Measurements from ENCODE around the gene SRRD.

SRRD gene

DNA sequence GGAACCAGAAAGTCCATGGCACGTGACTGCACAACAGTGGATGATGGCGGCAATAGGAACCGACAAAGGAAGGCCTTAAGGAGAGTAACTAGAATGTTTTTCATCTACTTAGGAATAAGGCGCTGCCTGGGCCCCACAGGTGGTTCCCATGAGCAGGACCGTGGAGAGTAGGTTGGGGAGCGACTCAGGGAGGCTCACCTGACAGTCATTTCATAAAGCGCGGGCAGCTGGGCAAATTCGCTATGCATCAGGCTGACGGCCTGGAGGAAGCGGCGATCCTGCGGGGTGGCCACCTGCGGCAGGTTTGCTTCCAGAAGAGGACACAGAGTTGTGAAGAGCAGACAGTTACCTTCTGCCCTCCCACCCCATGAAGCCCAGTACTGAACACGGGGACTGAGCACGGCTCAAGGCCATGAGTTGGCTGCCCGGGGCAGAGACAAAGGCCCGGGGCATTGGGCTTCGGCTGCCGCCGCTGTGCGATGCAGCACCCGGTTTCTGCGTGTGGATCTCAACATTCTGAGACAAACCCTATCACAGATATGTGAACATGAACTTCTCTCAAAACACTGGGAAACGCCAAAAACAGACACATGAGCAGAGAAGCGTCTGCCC lies 25.9 kb upstream of the SRRD start:
- Histone ChIP-seq H3K36me3 (ENCODE audit: control insufficient read depth, insufficient read depth, low read length) (peaks cover 74% of the 10 kb centered on the region), H3K9me3 (ENCODE audit: control insufficient read depth, insufficient read depth, low read depth, low read length) (no peaks in the 10 kb centered on the region)

GRCh38 chr22:26460202-26460601 lies 23.5 kb upstream of the SRRD start:
- no peaks in the 10 kb centered on the region for H3K27me3 ChIP-seq (ENCODE audit: control insufficient read depth, insufficient read depth, low read length)
- H3K9me3 ChIP-seq (ENCODE audit: control insufficient read depth, insufficient read depth, low read depth, low read length): no peaks in the 10 kb centered on the region
- H3K4me1 ChIP-seq (ENCODE audit: control insufficient read depth, insufficient read depth, low read length): peaks cover 3% of the 10 kb centered on the region; the same call in 1 of the 2 replicates
- no peak overlapping the region for H3K4me3 ChIP-seq (ENCODE audit: low read depth, low read length)
- H3K36me3 ChIP-seq (ENCODE audit: control insufficient read depth, insufficient read depth, low read length): peaks cover 84% of the 10 kb centered on the region
- no peak overlapping the region for H3K27ac ChIP-seq (ENCODE audit: low read depth, low read length)
- H3K9ac ChIP-seq (ENCODE audit: low read length): no peak overlapping the region

More for the DNA sequence above, 25.9 kb upstream of the SRRD start:
- Histone ChIP-seq H3K9ac (ENCODE audit: low read length) (no peak overlapping the region), H3K27me3 (ENCODE audit: control insufficient read depth, insufficient read depth, low read length) (no peaks in the 10 kb centered on the region), H3K27ac (ENCODE audit: low read depth, low read length) (no peak overlapping the region), H3K4me1 (ENCODE audit: control insufficient read depth, insufficient read depth, low read length) (peaks cover 3% of the 10 kb centered on the region; the same call in 1 of the 2 replicates), H3K4me3 (ENCODE audit: low read depth, low read length) (no peak overlapping the region)

GRCh38 chr22:26461188-26461810 lies 22.4 kb upstream of the SRRD start:
- H3K4me1 ChIP-seq (ENCODE audit: control insufficient read depth, insufficient read depth, low read length): peaks cover 3% of the 10 kb centered on the region; the same call in 1 of the 2 replicates
- H3K4me3 ChIP-seq (ENCODE audit: low read depth, low read length): no peak overlapping the region
- H3K9me3 ChIP-seq (ENCODE audit: control insufficient read depth, insufficient read depth, low read depth, low read length): no peaks in the 10 kb centered on the region
- peaks cover 88% of the 10 kb centered on the region for H3K36me3 ChIP-seq (ENCODE audit: control insufficient read depth, insufficient read depth, low read length)
- no peak overlapping the region for H3K9ac ChIP-seq (ENCODE audit: low read length)
- no peak overlapping the region for H3K27ac ChIP-seq (ENCODE audit: low read depth, low read length)
- H3K27me3 ChIP-seq (ENCODE audit: control insufficient read depth, insufficient read depth, low read length): no peaks in the 10 kb centered on the region

- no peak overlapping the region for H3K27ac ChIP-seq (ENCODE audit: low read depth, low read length)
- peaks cover 88% of the 10 kb centered on the region for H3K36me3 ChIP-seq (ENCODE audit: control insufficient read depth, insufficient read depth, low read length)
These were observed 21.6 kb upstream of the SRRD start for GRCh38 chr22:26462051-26462450.

DNA sequence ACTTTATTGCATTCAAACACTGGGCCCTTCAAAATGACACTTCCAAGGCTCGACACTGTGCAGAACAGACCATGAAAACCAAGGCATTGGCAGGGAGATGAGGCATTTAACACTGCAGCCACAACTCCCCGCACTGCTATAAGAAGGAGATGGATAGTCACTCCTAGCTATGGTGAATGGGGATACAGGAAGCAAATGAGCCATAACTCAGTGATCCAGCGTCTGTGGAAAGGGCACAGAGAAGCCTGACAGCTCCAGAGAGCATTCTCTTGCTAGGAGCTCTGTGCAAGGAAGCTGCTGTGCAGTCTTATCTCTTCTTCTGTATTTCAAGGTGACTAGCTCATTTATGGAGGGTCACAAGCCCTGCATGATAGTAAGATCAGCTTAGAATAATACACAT lies 21.0 kb upstream of the SRRD start:
- Histone ChIP-seq H3K9ac (ENCODE audit: low read length) (no peak overlapping the region), H3K27me3 (ENCODE audit: control insufficient read depth, insufficient read depth, low read length) (no peaks in the 10 kb centered on the region), H3K36me3 (ENCODE audit: control insufficient read depth, insufficient read depth, low read length) (peaks cover 88% of the 10 kb centered on the region), H3K9me3 (ENCODE audit: control insufficient read depth, insufficient read depth, low read depth, low read length) (no peaks in the 10 kb centered on the region), H3K27ac (ENCODE audit: low read depth, low read length) (no peak overlapping the region), H3K4me1 (ENCODE audit: control insufficient read depth, insufficient read depth, low read length) (peaks cover 3% of the 10 kb centered on the region; the same call in 1 of the 2 replicates), H3K4me3 (ENCODE audit: low read depth, low read length) (no peak overlapping the region)

More at GRCh38 chr22:26462051-26462450, 21.6 kb upstream of the SRRD start:
- Histone ChIP-seq H3K4me1 (ENCODE audit: control insufficient read depth, insufficient read depth, low read length) (peaks cover 3% of the 10 kb centered on the region; the same call in 1 of the 2 replicates), H3K9me3 (ENCODE audit: control insufficient read depth, insufficient read depth, low read depth, low read length) (no peaks in the 10 kb centered on the region), H3K9ac (ENCODE audit: low read length) (no peak overlapping the region), H3K4me3 (ENCODE audit: low read depth, low read length) (no peak overlapping the region), H3K27me3 (ENCODE audit: control insufficient read depth, insufficient read depth, low read length) (no peaks in the 10 kb centered on the region)

DNA sequence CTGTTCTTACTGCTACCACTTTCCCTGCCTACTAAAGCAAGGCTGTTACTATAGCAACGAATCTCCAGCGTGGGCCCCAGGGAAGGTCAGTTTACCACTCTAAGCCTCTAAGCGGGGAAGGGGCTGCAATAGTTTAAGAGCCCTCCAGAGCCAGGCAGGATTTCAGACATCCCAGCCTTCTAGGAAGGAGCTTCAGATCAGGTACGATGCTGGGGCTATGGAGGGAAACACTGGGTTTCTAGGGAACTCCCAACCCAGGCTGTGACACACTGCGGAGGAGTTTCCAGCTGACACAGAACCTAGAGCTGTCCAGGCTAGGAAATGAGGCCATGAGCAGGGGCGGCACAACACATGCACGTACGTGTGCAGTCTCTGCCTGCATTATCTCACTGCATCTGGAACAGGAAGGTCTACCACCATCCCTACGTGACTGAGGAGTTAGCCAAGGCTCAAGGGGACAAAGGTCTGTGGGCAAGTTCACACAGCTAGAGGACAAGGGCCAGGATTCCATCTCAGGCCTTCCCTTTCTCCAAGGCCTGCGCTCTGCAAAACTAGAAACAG lies 20.5 kb upstream of the SRRD start:
- Histone ChIP-seq H3K4me3 (ENCODE audit: low read depth, low read length) (no peak overlapping the region), H3K36me3 (ENCODE audit: control insufficient read depth, insufficient read depth, low read length) (peaks cover 88% of the 10 kb centered on the region), H3K4me1 (ENCODE audit: control insufficient read depth, insufficient read depth, low read length) (peaks cover 3% of the 10 kb centered on the region; the same call in 1 of the 2 replicates), H3K9me3 (ENCODE audit: control insufficient read depth, insufficient read depth, low read depth, low read length) (no peaks in the 10 kb centered on the region), H3K27ac (ENCODE audit: low read depth, low read length) (no peak overlapping the region), H3K27me3 (ENCODE audit: control insufficient read depth, insufficient read depth, low read length) (no peaks in the 10 kb centered on the region), H3K9ac (ENCODE audit: low read length) (no peak overlapping the region)

GRCh38 chr22:26463688-26464087 lies 20.0 kb upstream of the SRRD start:
- H3K9me3 ChIP-seq (ENCODE audit: control insufficient read depth, insufficient read depth, low read depth, low read length): no peaks in the 10 kb centered on the region
- no peak overlapping the region for H3K9ac ChIP-seq (ENCODE audit: low read length)
- H3K27ac ChIP-seq (ENCODE audit: low read depth, low read length): no peak overlapping the region
- H3K27me3 ChIP-seq (ENCODE audit: control insufficient read depth, insufficient read depth, low read length): no peaks in the 10 kb centered on the region
- H3K4me1 ChIP-seq (ENCODE audit: control insufficient read depth, insufficient read depth, low read length): peaks cover 3% of the 10 kb centered on the region; the same call in 1 of the 2 replicates
- H3K36me3 ChIP-seq (ENCODE audit: control insufficient read depth, insufficient read depth, low read length): peaks cover 90% of the 10 kb centered on the region
- no peak overlapping the region for H3K4me3 ChIP-seq (ENCODE audit: low read depth, low read length)

DNA sequence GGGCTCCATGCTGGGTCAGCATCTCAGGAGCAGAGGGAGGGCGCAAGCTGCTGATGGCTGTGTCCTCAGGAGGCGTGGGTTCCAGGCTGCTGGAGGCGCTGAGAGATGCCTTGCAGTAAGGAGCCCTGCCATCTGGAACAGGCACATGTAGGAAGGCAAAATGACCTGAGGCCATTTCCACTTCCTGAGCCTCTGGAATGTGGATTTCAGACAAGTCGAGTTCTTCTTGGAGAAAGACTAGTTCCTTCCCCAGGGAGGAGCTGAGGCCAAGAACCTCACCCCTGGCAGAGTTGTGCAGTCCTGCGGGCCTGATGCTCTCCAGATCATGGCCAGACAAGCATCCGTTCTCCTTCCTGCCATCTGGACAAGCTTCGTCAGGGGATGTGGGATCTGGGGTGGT lies 19.4 kb upstream of the SRRD start:
- H3K4me1 ChIP-seq (ENCODE audit: control insufficient read depth, insufficient read depth, low read length): peaks cover 3% of the 10 kb centered on the region; the same call in 1 of the 2 replicates
- H3K9me3 ChIP-seq (ENCODE audit: control insufficient read depth, insufficient read depth, low read depth, low read length): no peaks in the 10 kb centered on the region
- no peak overlapping the region for H3K27ac ChIP-seq (ENCODE audit: low read depth, low read length)
- no peak overlapping the region for H3K4me3 ChIP-seq (ENCODE audit: low read depth, low read length)
- H3K9ac ChIP-seq (ENCODE audit: low read length): no peak overlapping the region
- H3K36me3 ChIP-seq (ENCODE audit: control insufficient read depth, insufficient read depth, low read length): peaks cover 90% of the 10 kb centered on the region
- H3K27me3 ChIP-seq (ENCODE audit: control insufficient read depth, insufficient read depth, low read length): no peaks in the 10 kb centered on the region

- Histone ChIP-seq H3K36me3 (ENCODE audit: control insufficient read depth, insufficient read depth, low read length) (peaks cover 91% of the 10 kb centered on the region), H3K9me3 (ENCODE audit: control insufficient read depth, insufficient read depth, low read depth, low read length) (no peaks in the 10 kb centered on the region), H3K4me3 (ENCODE audit: low read depth, low read length) (no peak overlapping the region), H3K27me3 (ENCODE audit: control insufficient read depth, insufficient read depth, low read length) (no peaks in the 10 kb centered on the region), H3K27ac (ENCODE audit: low read depth, low read length) (no peak overlapping the region), H3K9ac (ENCODE audit: low read length) (no peak overlapping the region), H3K4me1 (ENCODE audit: control insufficient read depth, insufficient read depth, low read length) (peaks cover 3% of the 10 kb centered on the region; the same call in 1 of the 2 replicates)
These were observed 17.5 kb upstream of the SRRD start for GRCh38 chr22:26466196-26466595.

DNA sequence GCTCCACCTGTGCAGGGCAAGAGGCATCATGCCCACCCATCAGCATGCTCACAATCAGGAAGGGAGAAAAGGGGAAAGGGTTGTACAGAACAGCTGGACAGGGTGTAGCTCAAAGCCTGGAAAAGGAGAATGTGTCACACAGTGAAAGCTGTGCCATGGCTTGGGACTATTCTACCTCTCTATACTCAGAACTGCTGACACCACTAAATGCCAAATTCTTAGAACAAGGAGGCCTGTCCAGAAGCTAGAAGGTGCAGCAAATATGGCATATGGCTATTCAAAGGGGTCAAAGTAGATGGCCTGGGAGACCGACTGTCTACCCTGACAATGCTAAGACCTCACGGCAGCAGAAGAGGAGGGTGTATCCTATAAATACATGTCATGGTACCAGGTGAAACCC lies 12.9 kb upstream of the SRRD start:
- Histone ChIP-seq H3K36me3 (ENCODE audit: control insufficient read depth, insufficient read depth, low read length) (peaks cover 92% of the 10 kb centered on the region), H3K27me3 (ENCODE audit: control insufficient read depth, insufficient read depth, low read length) (no peaks in the 10 kb centered on the region), H3K4me3 (ENCODE audit: low read depth, low read length) (no peak overlapping the region), H3K27ac (ENCODE audit: low read depth, low read length) (no peak overlapping the region), H3K9me3 (ENCODE audit: control insufficient read depth, insufficient read depth, low read depth, low read length) (no peaks in the 10 kb centered on the region), H3K9ac (ENCODE audit: low read length) (no peak overlapping the region), H3K4me1 (ENCODE audit: control insufficient read depth, insufficient read depth, low read length) (no peaks in the 10 kb centered on the region)

- Histone ChIP-seq H3K9me3 (ENCODE audit: control insufficient read depth, insufficient read depth, low read depth, low read length) (no peaks in the 10 kb centered on the region), H3K27me3 (ENCODE audit: control insufficient read depth, insufficient read depth, low read length) (no peaks in the 10 kb centered on the region), H3K4me1 (ENCODE audit: control insufficient read depth, insufficient read depth, low read length) (no peaks in the 10 kb centered on the region), H3K36me3 (ENCODE audit: control insufficient read depth, insufficient read depth, low read length) (peaks cover 91% of the 10 kb centered on the region), H3K9ac (ENCODE audit: low read length) (no peak overlapping the region), H3K4me3 (ENCODE audit: low read depth, low read length) (no peak overlapping the region), H3K27ac (ENCODE audit: low read depth, low read length) (no peak overlapping the region; the same call in 1 of the 2 replicates)
These were observed 12.2 kb upstream of the SRRD start for GRCh38 chr22:26471522-26471921.
